Coronary artery (tissue), 2 donors: ENCODE data around the gene ANTXRL.
"Not testable (repeated sequence)": the region's sequence is repeated elsewhere in the genome, so short reads cannot be mapped to it uniquely, and the experiment has no call there.

ENCODE experiments used
- DNase-seq: peaks from one replicate; pipeline ENCODE4 v3.0.0-alpha.2; 2017; ENCODE audit warnings: low spot score
- H3K27ac ChIP-seq, 2 donors: fragments of 200-600 bp; sonication (generic); one replicate each; pipeline ENCODE4 v1.5.1; 2016 to 2019
- H3K4me3 ChIP-seq: fragments of 200-600 bp; sonication (generic); 2 replicates; pipeline ENCODE4 v1.5.1; 2016; ENCODE audit warnings: mild to moderate bottlenecking, moderate library complexity
- TF ChIP-seq, protein P1 (sequence below): fragments of 200-600 bp; sonication (generic); IDR thresholded peaks from one replicate; pipeline ENCODE4 v1.5.1; 2019; ENCODE audit warnings: antibody characterized with exemption

Gene ANTXRL

GRCh38 chr10:46296641-46297141 lies 9.9 kb downstream of the ANTXRL start:
- TF ChIP-seq, protein P1, sequence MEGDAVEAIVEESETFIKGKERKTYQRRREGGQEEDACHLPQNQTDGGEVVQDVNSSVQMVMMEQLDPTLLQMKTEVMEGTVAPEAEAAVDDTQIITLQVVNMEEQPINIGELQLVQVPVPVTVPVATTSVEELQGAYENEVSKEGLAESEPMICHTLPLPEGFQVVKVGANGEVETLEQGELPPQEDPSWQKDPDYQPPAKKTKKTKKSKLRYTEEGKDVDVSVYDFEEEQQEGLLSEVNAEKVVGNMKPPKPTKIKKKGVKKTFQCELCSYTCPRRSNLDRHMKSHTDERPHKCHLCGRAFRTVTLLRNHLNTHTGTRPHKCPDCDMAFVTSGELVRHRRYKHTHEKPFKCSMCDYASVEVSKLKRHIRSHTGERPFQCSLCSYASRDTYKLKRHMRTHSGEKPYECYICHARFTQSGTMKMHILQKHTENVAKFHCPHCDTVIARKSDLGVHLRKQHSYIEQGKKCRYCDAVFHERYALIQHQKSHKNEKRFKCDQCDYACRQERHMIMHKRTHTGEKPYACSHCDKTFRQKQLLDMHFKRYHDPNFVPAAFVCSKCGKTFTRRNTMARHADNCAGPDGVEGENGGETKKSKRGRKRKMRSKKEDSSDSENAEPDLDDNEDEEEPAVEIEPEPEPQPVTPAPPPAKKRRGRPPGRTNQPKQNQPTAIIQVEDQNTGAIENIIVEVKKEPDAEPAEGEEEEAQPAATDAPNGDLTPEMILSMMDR: no peak
- no peak overlapping the region for H3K4me3 ChIP-seq
- peak; percentile 67 for DNase-seq
- H3K27ac ChIP-seq: no peak overlapping the region

GRCh38 chr10:46297406-46298204 lies 10.8 kb downstream of the ANTXRL start:
- TF ChIP-seq, protein P1: no peak
- peak; percentile 49 for DNase-seq
- Histone ChIP-seq H3K27ac (no peak overlapping the region), H3K4me3 (no peak overlapping the region)

GRCh38 chr10:46298477-46299285 lies 11.9 kb downstream of the ANTXRL start:
- no peak for DNase-seq
- TF ChIP-seq, protein P1: no peak
- H3K27ac ChIP-seq: no peak overlapping the region
- no peak overlapping the region for H3K4me3 ChIP-seq

DNA sequence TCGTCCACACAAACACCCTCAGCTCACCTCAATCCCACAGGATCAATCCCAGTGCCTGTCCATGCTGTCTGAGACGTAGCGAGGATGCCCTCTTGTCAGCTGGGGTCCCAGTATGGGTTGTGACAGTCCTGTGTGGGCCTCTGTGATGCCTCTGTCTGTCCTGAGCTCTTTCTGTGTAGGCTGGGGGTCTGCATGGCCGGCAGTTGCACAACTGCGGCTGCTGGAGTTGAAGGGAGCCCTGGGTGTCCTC lies 12.4 kb downstream of the ANTXRL start:
- H3K4me3 ChIP-seq: no peak overlapping the region
- no peak for DNase-seq
- TF ChIP-seq, protein P1: no peak
- H3K27ac ChIP-seq: no peak overlapping the region

DNA sequence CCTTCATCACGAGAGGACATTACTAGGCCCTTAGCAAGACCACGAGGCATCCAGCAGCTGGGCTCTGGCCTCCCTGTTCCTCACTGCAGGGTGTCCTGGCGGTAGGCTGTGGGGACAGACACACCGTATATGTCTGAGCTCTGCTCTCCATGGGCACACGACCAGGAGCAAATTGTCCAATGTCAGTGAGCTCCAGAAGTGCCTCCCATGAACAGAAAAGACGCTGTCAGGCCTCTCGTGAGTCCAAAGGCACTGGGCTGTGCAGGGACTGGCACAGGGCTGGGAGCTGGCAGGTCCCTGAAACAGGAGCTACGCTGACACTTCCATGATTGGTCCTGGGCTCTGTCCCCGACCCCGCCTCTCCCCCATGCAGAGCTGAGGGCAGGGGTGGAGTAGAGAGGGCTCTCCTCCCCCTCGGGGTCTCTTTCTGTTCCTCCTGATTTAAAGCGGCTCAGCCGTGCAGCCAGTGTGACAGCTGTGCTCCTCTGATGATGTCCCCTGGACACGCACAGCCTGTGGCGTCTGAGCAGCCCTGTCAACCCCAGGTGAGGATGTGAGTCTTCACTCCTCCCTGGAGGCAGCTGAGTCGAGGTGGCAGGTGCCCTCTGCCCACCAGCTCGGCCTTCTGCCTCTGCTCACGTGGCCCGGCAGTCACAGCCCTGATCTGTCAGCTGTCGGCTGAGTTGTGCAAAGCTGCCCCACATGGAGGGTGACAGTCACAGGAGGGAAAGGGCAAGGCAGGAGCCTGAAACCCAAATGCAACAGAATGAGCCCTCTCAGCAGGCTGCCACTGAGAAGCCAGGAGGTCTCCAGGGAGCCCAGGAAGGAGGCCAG lies 13.0 kb downstream of the ANTXRL start:
- TF ChIP-seq, protein P1: no peak
- no peak overlapping the region for H3K4me3 ChIP-seq
- H3K27ac ChIP-seq: no peak overlapping the region
- DNase-seq: no peak

- H3K4me3 ChIP-seq, DNase-seq, H3K27ac ChIP-seq: not testable (repeated sequence)
Observed at GRCh38 chr10:46300370-46300711, 13.5 kb downstream of the ANTXRL start.

DNA sequence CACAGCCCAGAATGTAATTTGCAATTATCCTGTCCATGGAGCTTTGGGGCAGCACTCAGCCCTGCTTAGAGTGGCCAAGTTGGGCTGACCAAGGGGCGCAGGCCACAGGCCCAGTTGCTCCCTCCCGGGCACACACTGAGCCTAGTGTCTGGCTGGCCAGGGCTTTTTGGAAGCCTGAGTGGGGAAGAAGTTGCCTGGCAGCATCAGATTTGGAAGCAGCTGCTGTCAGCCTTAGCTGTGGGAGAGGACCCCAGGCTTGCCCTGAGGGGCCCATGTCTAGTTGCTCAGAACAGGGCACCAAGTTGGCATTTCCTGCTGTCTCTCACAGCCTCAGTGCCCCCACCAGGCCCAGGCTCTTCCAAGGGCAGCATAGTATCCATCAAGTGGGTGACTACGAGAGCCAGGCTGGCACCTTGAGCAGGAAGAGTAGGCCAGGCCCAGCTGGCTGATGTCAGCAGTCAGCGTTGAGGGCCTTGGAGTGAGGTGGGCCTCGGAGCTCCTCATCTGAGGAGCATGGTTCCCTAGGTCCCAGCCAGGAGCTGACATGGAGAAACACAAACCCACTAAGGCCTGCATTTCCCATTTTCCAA lies 14.4 kb downstream of the ANTXRL start:
- H3K27ac ChIP-seq: no peak overlapping the region
- no peak overlapping the region for H3K4me3 ChIP-seq
- TF ChIP-seq, protein P1: no peak
- DNase-seq: no peak
